H1 (cell line): ENCODE results near the gene AARSD1. TPM values are rescaled to one million over a fixed set of nuclear protein-coding genes. Genes with fewer than 3 reads are reported as not detected.

Experiments used
- CTCF ChIA-PET: fragments of 300-600 bp; sonication (Branson Sonifier 250); formaldehyde crosslinking; loops from one replicate; lab custom pipeline; 2021; ENCODE audit not compliant: partially characterized antibody; lab: Charles Lee
- POLR2A ChIA-PET: fragments of 300-600 bp; sonication (Branson Sonifier 250); formaldehyde crosslinking; loops from one replicate; lab custom pipeline; 2021; ENCODE audit warnings: inconsistent platforms; ENCODE audit not compliant: partially characterized antibody; lab: Charles Lee
- DNase-seq, 2 experiments: peaks; one replicate each; pipeline versions ENCODE4 v3.0.0 to v3.0.0-alpha.2; 2010 to 2022; ENCODE audit warnings: low spot score in 2 of 2, low read depth in 1 of 2, mixed read lengths in 1 of 2
- FAIRE-seq: peaks from 2 replicates; lab custom pipeline; 2011; peaks lifted over from hg19 to GRCh38; lab: Jason Lieb, UNC
- H2AFZ ChIP-seq: 2 replicates; pipeline ENCODE4 v1.8.1; 2012; ENCODE audit warnings: low read length, inconsistent platforms
- H2AK5ac ChIP-seq: 2 replicates; pipeline ENCODE4 v1.6.1; 2013; ENCODE audit warnings: low read depth, low read length
- H2BK120ac ChIP-seq: replicated peaks from 2 replicates; pipeline ENCODE3; 2013; ENCODE audit warnings: low read depth, low read length, inconsistent platforms
- H2BK12ac ChIP-seq: 2 replicates; pipeline ENCODE4 v1.6.1; 2013; ENCODE audit warnings: low read depth, low read length
- H2BK15ac ChIP-seq: 2 replicates; pipeline ENCODE4 v1.6.1; 2013; ENCODE audit warnings: low read length
- H2BK20ac ChIP-seq: 2 replicates; pipeline ENCODE4 v1.6.1; 2013; ENCODE audit warnings: low read length
- H2BK5ac ChIP-seq: 2 replicates; pipeline ENCODE4 v1.6.1; 2013; ENCODE audit warnings: low read depth, low read length
- H3K14ac ChIP-seq: 2 replicates; pipeline ENCODE4 v1.6.1; 2013; ENCODE audit warnings: inconsistent platforms; ENCODE audit not compliant: insufficient read length
- H3K18ac ChIP-seq: 2 replicates; pipeline ENCODE4 v1.6.1; 2013; ENCODE audit warnings: low read length; ENCODE audit errors: extremely low read depth
- H3K23ac ChIP-seq: 2 replicates; pipeline ENCODE4 v1.6.1; 2013; ENCODE audit warnings: inconsistent platforms; ENCODE audit not compliant: insufficient read length
- H3K23me2 ChIP-seq: 2 replicates; pipeline ENCODE4 v1.6.1; 2013; ENCODE audit warnings: low read depth, low read length
- H3K27ac ChIP-seq: 2 replicates; pipeline ENCODE4 v1.6.1; 2011; ENCODE audit warnings: low read depth, low read length, inconsistent platforms
- H3K27me3 ChIP-seq, 4 experiments: replicated peaks in 1 of 4; 1 replicate in 1 of 4; 2 replicates in 3 of 4; pipeline versions ENCODE4 v1.6.1 to v1.8.1; 2011 to 2013; ENCODE audit warnings: low read length in 3 of 4, mild to moderate bottlenecking in 3 of 4, inconsistent platforms in 2 of 4, mixed read lengths in 2 of 4, moderate library complexity in 1 of 4; ENCODE audit not compliant: control insufficient read depth in 3 of 4, insufficient read depth in 3 of 4; ENCODE audit errors: extremely low read depth in 1 of 4
- H3K36me3 ChIP-seq, 4 experiments: 2 replicates each; pipeline versions ENCODE4 v1.6.1 to v1.8.1; 2011 to 2013; ENCODE audit warnings: mild to moderate bottlenecking in 4 of 4, low read length in 3 of 4, moderate library complexity in 2 of 4, control low read depth in 1 of 4, inconsistent platforms in 1 of 4; ENCODE audit not compliant: insufficient read depth in 4 of 4, control insufficient read depth in 2 of 4
- H3K4ac ChIP-seq: replicated peaks from 2 replicates; pipeline ENCODE3; 2013; ENCODE audit warnings: low read length, low read depth, mixed read lengths, inconsistent platforms; ENCODE audit not compliant: insufficient read length
- H3K4me1 ChIP-seq, 4 experiments: replicated peaks in 1 of 4; 1 replicate in 1 of 4; 2 replicates in 3 of 4; pipeline versions ENCODE4 v1.6.1 to v1.8.1; 2011 to 2013; ENCODE audit warnings: low read length in 3 of 4, inconsistent platforms in 2 of 4, mixed read lengths in 1 of 4; ENCODE audit not compliant: insufficient read depth in 4 of 4, control insufficient read depth in 3 of 4
- H3K4me2 ChIP-seq, 2 experiments: 2 replicates each; pipeline versions ENCODE4 v1.6.1 to v1.8.1; 2011 to 2013; ENCODE audit warnings: low read depth in 2 of 2, low read length in 2 of 2, control low read depth in 1 of 2, inconsistent platforms in 1 of 2, mild to moderate bottlenecking in 1 of 2; ENCODE audit not compliant: insufficient read depth in 1 of 2
- H3K4me3 ChIP-seq, 4 experiments: fragments of 200-600, 300-600 bp in 1 of 4; sonication (generic), shearing (Covaris generic), sonication (Bioruptor Twin) in 1 of 4; 2 replicates each; pipeline versions ENCODE4 v1.5.1 to v1.8.1; 2011 to 2016; ENCODE audit warnings: low read length in 4 of 4, low read depth in 3 of 4, control low read depth in 2 of 4, inconsistent platforms in 2 of 4, mild to moderate bottlenecking in 2 of 4, mixed read lengths in 1 of 4, moderate library complexity in 1 of 4; ENCODE audit not compliant: insufficient read depth in 2 of 4; ENCODE audit errors: extremely low read depth in 1 of 4
- H3K56ac ChIP-seq: replicated peaks from 2 replicates; pipeline ENCODE3; 2013; ENCODE audit warnings: low read depth, mild to moderate bottlenecking, mixed read lengths, low read length, inconsistent platforms; ENCODE audit not compliant: insufficient read length
- H3K79me1 ChIP-seq: 2 replicates; pipeline ENCODE4 v1.6.1; 2013; ENCODE audit warnings: low read depth, low read length, control low read depth
- H3K79me2 ChIP-seq, 2 experiments: 2 replicates each; pipeline versions ENCODE4 v1.6.1 to v1.8.1; 2012 to 2013; ENCODE audit warnings: low read length in 2 of 2, mild to moderate bottlenecking in 2 of 2, inconsistent platforms in 1 of 2; ENCODE audit not compliant: insufficient read depth in 2 of 2, control insufficient read depth in 1 of 2
- H3K9ac ChIP-seq, 4 experiments: replicated peaks in 1 of 4; 1 replicate in 1 of 4; 2 replicates in 3 of 4; pipeline versions ENCODE4 v1.6.1 to v1.8.1; 2011 to 2013; ENCODE audit warnings: low read depth in 3 of 4, low read length in 3 of 4, control low read depth in 2 of 4, mild to moderate bottlenecking in 2 of 4, moderate library complexity in 2 of 4, inconsistent platforms in 1 of 4; ENCODE audit errors: extremely low read depth in 1 of 4
- H3K9me3 ChIP-seq, 2 experiments: 2 replicates each; pipeline versions ENCODE4 v1.6.1 to v1.8.1; 2012 to 2013; ENCODE audit warnings: mild to moderate bottlenecking in 2 of 2, moderate library complexity in 2 of 2, control low read depth in 1 of 2, inconsistent platforms in 1 of 2, low read depth in 1 of 2, low read length in 1 of 2, mixed read lengths in 1 of 2; ENCODE audit not compliant: insufficient read depth in 2 of 2
- H4K20me1 ChIP-seq, 2 experiments: replicated peaks in 1 of 2; 2 replicates each; pipeline versions ENCODE3 to v1.8.1; 2011 to 2013; ENCODE audit warnings: inconsistent platforms in 2 of 2, low read length in 2 of 2, mild to moderate bottlenecking in 1 of 2; ENCODE audit not compliant: insufficient read depth in 2 of 2, control insufficient read depth in 1 of 2
- H4K5ac ChIP-seq: 2 replicates; pipeline ENCODE4 v1.6.1; 2013; ENCODE audit warnings: low read length, low read depth, mixed read lengths, inconsistent platforms; ENCODE audit not compliant: insufficient read length
- H4K8ac ChIP-seq: 2 replicates; pipeline ENCODE4 v1.8.0; 2013; ENCODE audit warnings: mild to moderate bottlenecking, moderate library complexity, low read length, inconsistent platforms; ENCODE audit not compliant: insufficient read depth; ENCODE audit errors: extremely low read depth
- H4K91ac ChIP-seq: replicated peaks from 2 replicates; pipeline ENCODE3; 2013; ENCODE audit warnings: low read length, mixed read lengths, inconsistent platforms; ENCODE audit not compliant: insufficient read length
- CHD1 ChIP-seq: IDR thresholded peaks from 2 replicates; pipeline ENCODE4 v1.6.1; 2012; ENCODE audit warnings: low read depth, low read length, improper control_type of control experiment
- CHD2 ChIP-seq: IDR thresholded peaks from 2 replicates; pipeline ENCODE4 v1.6.1; 2012; ENCODE audit warnings: low read length, improper control_type of control experiment
- EP300 ChIP-seq, 2 experiments: IDR thresholded peaks; 1 replicate in 1 of 2; 2 replicates in 1 of 2; pipeline ENCODE4 v1.6.1; 2011 to 2012; ENCODE audit warnings: low read depth in 2 of 2, low read length in 2 of 2, mild to moderate bottlenecking in 2 of 2, borderline replicate concordance in 1 of 2, inconsistent platforms in 1 of 2, moderate library complexity in 1 of 2
- POLR2A ChIP-seq, 2 experiments: IDR thresholded peaks; 1 replicate in 1 of 2; 2 replicates in 1 of 2; pipeline ENCODE4 v1.6.1; 2011; ENCODE audit warnings: low read depth in 2 of 2, low read length in 2 of 2, mild to moderate bottlenecking in 2 of 2; ENCODE audit errors: control extremely low read depth in 1 of 2
- POLR2AphosphoS5 ChIP-seq: IDR thresholded peaks from 2 replicates; pipeline ENCODE4 v1.6.1; 2011; ENCODE audit warnings: low read depth, low read length
- SP2 ChIP-seq: IDR thresholded peaks from 2 replicates; pipeline ENCODE4 v1.6.1; 2012; ENCODE audit warnings: mild to moderate bottlenecking, low read length, inconsistent platforms
- SUZ12 ChIP-seq: fragments of 200-600 bp; sonication (generic); IDR thresholded peaks from 2 replicates; pipeline ENCODE4 v1.6.1; 2012; ENCODE audit warnings: mild to moderate bottlenecking, inconsistent platforms, low read length, moderate library complexity, mixed read lengths
- YY1 ChIP-seq: IDR thresholded peaks from 2 replicates; pipeline ENCODE4 v1.6.1; 2011; ENCODE audit warnings: low read depth, mild to moderate bottlenecking, low read length
- WGBS, 2 experiments: shearing (Covaris generic) in 1 of 2; methylation state at CpG; one replicate each; pipeline versions ENCODE4 v1.1.6 to v1.1.7; 2013 to 2015; ENCODE audit warnings: low lambda C conversion rate in 2 of 2, mixed read lengths in 2 of 2, inconsistent platforms in 1 of 2, low coverage in 1 of 2, missing lambda C conversion rate in 1 of 2; ENCODE audit not compliant: insufficient replicate concordance in 2 of 2, insufficient coverage in 1 of 2, insufficient read length in 1 of 2; ENCODE audit errors: extremely low coverage in 1 of 2, missing lambda C conversion rate in 1 of 2; 5-methylcytosine and 5-hydroxymethylcytosine counted together
- polyA plus RNA-seq, 7 experiments: library from polyadenylated mRNA; depleted of rRNA in 3 of 7; stranded (reverse) in 5 of 7; unstranded in 2 of 7; fragments of >200 nt in 5 of 7; fragments of 200-250 nt in 2 of 7; gene quantifications; 1 replicate in 5 of 7; 2 replicates in 1 of 7; 4 replicates in 1 of 7; pipeline versions ENCODE4 v1.2.1 to v1.2.3, GENCODE V29; 2011 to 2013; ENCODE audit warnings: missing spikeins in 2 of 7, mixed read lengths in 2 of 7
- total RNA-seq: library from RNA; stranded (reverse); fragmentation: NEBNext Ultra II Directional; extraction: Animal tissue kit (Norgen Biotek cat#: 25700); gene quantifications from 2 replicates; pipeline ENCODE4 v1.2.1, GENCODE V29; 2021

Gene AARSD1
- total and polyA plus RNA-seq, 2 of the 8 experiments (the other 6 are each of a cell fraction or from before 2014, with no cell fraction given) = 51.5 to 58.8 TPM

DNA sequence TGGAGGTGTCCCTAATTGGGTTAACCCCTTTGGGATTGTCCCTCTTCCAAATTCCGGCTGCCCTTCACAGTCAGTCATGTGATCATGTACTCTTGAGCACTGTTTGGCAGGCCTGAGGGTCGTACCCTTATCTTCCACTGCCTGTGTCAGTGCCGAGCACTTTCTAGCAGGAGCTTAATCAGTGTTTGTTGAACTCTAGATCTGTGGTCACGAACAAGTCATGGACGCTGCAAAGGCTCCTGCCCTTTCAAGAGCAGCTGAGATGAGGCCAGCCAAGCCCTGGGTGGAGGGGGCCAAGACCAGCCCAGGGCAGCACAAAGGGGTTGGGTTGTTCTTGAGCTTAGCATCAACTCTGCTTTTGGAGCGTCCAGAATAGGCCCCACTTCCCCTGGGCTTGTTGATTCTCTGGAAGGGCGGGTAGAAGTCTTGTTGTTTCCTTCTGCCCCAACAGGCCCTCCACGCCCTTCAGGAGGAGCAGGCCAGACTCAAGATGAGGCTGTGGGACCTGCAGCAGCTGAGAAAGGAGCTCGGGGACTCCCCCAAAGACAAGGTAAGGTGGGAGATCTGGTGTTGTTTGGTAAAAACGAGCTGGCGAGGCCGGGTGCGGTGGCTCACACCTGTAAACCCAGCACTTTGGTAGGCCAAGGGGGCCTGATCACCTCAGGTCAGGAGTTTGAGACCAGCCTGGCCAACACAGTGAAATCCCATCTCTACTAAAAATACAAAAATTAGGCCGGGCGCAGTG, 47.6 kb upstream of the AARSD1 start:
- ChIA-PET POLR2A (interaction anchor here (0.6 to 7.5 kb wide), 11 partner anchors 7 to 356 kb away, joined by 3 to 104 read pairs (median 3); partner anchors contain the start of genes IFI35, RPL27 and VAT1), CTCF (interaction anchor here (0.6 to 1.9 kb wide), 5 partner anchors 10 to 834 kb away, joined by 3 to 6 read pairs (median 3); partner anchors contain the start of genes RPL27 and VAT1)
- no peak for FAIRE-seq
- Histone ChIP-seq H4K5ac (no peak overlapping the region), H3K27ac (no peak overlapping the region), H3K79me2 (no peaks in the 10 kb centered on the region), H3K4ac (no peak overlapping the region), H4K8ac (no peak overlapping the region; the same call in 1 of the 2 replicates), H3K4me1 (peaks cover 3 to 10% (median 4%) of the 10 kb centered on the region in 4 experiments), H3K27me3 (no peaks in the 10 kb centered on the region), H3K4me3 (no peak overlapping the region), H3K23me2 (no peaks in the 10 kb centered on the region; the same call in 1 of the 2 replicates), H3K79me1 (0 out of 2 replicates have a peak, but pooled peaks cover 6% of the 10 kb centered on the region), H3K14ac (no peak overlapping the region), H3K9me3 (no peaks in the 10 kb centered on the region), H4K91ac (no peak overlapping the region), H2BK120ac (no peak overlapping the region), H2BK12ac (no peak overlapping the region), H2BK15ac (no peak overlapping the region), H2BK20ac (no peak overlapping the region), H2AFZ (no peak overlapping the region), H2BK5ac (no peak overlapping the region), H3K36me3 (peaks cover 0 to 20% (median 5%) of the 10 kb centered on the region in 4 experiments; a peak in 6 of 8 replicates), H3K56ac (no peak overlapping the region), H3K18ac (no peak overlapping the region), H3K4me2 (no peak overlapping the region), H3K23ac (no peak overlapping the region), H4K20me1 (peaks cover 4 to 5% of the 10 kb centered on the region in 2 experiments), H3K9ac (no peak overlapping the region), H2AK5ac (no peak overlapping the region)
- TF ChIP-seq EP300 (IDR thresholded peaks at IDR 0.05; ENCODE audit: borderline replicate concordance in 1 of 2, low read depth in 2 of 2, low read length in 2 of 2) = no peak
- no peak for TF ChIP-seq POLR2AphosphoS5
- TF ChIP-seq SP2 = no peak
- no peak for TF ChIP-seq CHD1
- TF ChIP-seq POLR2A (IDR thresholded peaks at IDR 0.05; ENCODE audit: control extremely low read depth in 1 of 2, low read depth in 2 of 2, low read length in 2 of 2) = no peak
- TF ChIP-seq CHD2 = no peak
- no peak for TF ChIP-seq SUZ12
- TF ChIP-seq YY1 = no peak
- DNase-seq = no peak
- 92% methylated on average over 15 of the region's 15 CpGs; no CpG with 5 or more reads in 1 of the 2 experiments for WGBS, 2 experiments
